Measurements from ENCODE around the gene ELOVL7. TPM values are rescaled to one million over a fixed set of nuclear protein-coding genes. Genes with fewer than 3 reads are reported as not detected.

Gene ELOVL7
- polyA plus RNA-seq, 1 experiment = 0.11 TPM

GRCh38 chr5:60887746-60888145 is 43.7 kb upstream of the ELOVL7 start:
- DNase-seq (ENCODE audit: low read depth, low spot score) = no peak
- Histone ChIP-seq H3K4me3 (ENCODE audit: low read depth, low read length) (no peak overlapping the region), H3K27me3 (ENCODE audit: control insufficient read depth, insufficient read depth, low read length) (no peaks in the 10 kb centered on the region), H3K27ac (ENCODE audit: low read depth, low read length) (no peak overlapping the region), H3K9me3 (ENCODE audit: control insufficient read depth, insufficient read depth, low read length) (no peaks in the 10 kb centered on the region)
- no peak for TF ChIP-seq CTCF (IDR thresholded peaks at IDR 0.05; ENCODE audit: low read depth, low read length)
- CTCF ChIA-PET = interaction anchor here (0.6 to 1.2 kb wide), 2 partner anchors 208 to 219 kb away, joined by 3 read pairs; no protein-coding TSS in a partner anchor
- POLR2A ChIA-PET = no interaction called here

GRCh38 chr5:60887096-60887495 is 43.0 kb upstream of the ELOVL7 start:
- no peak overlapping the region for H3K4me3 ChIP-seq (ENCODE audit: low read depth, low read length)
- H3K27me3 ChIP-seq (ENCODE audit: control insufficient read depth, insufficient read depth, low read length) = no peaks in the 10 kb centered on the region
- no peak for TF ChIP-seq CTCF (IDR thresholded peaks at IDR 0.05; ENCODE audit: low read depth, low read length)
- H3K9me3 ChIP-seq (ENCODE audit: control insufficient read depth, insufficient read depth, low read length) = no peaks in the 10 kb centered on the region
- ChIA-PET POLR2A (no interaction called here), CTCF (interaction anchor here (0.6 to 1.2 kb wide), 2 partner anchors 31 to 218 kb away, joined by 3 read pairs; no protein-coding TSS in a partner anchor)
- DNase-seq (ENCODE audit: low read depth, low spot score) = no peak
- H3K27ac ChIP-seq (ENCODE audit: low read depth, low read length) = no peak overlapping the region

GRCh38 chr5:60886158-60886557 is 42.1 kb upstream of the ELOVL7 start:
- Histone ChIP-seq H3K4me3 (ENCODE audit: low read depth, low read length) (no peak overlapping the region), H3K27me3 (ENCODE audit: control insufficient read depth, insufficient read depth, low read length) (no peaks in the 10 kb centered on the region), H3K27ac (ENCODE audit: low read depth, low read length) (no peak overlapping the region), H3K9me3 (ENCODE audit: control insufficient read depth, insufficient read depth, low read length) (peaks cover 3% of the 10 kb centered on the region)
- POLR2A ChIA-PET = no interaction called here
- CTCF ChIA-PET = no interaction called here
- TF ChIP-seq CTCF (IDR thresholded peaks at IDR 0.05; ENCODE audit: low read depth, low read length) = no peak
- DNase-seq (ENCODE audit: low read depth, low spot score) = no peak

- H3K4me3 ChIP-seq (ENCODE audit: low read depth, low read length) = no peak overlapping the region
- DNase-seq (ENCODE audit: low read depth, low spot score) = no peak
- ChIA-PET CTCF (no interaction called here), POLR2A (no interaction called here)
- H3K9me3 ChIP-seq (ENCODE audit: control insufficient read depth, insufficient read depth, low read length) = peaks cover 6% of the 10 kb centered on the region
- peak; percentile 30 for TF ChIP-seq CTCF (IDR thresholded peaks at IDR 0.05; ENCODE audit: low read depth, low read length)
- H3K27ac ChIP-seq (ENCODE audit: low read depth, low read length) = no peak overlapping the region
- H3K27me3 ChIP-seq (ENCODE audit: control insufficient read depth, insufficient read depth, low read length) = no peaks in the 10 kb centered on the region
These were observed 39.2 kb upstream of the ELOVL7 start for GRCh38 chr5:60883229-60883628.

GRCh38 chr5:60872892-60873291 is 28.8 kb upstream of the ELOVL7 start:
- DNase-seq (ENCODE audit: low read depth, low spot score) = no peak
- Histone ChIP-seq H3K4me3 (ENCODE audit: low read depth, low read length) (no peak overlapping the region), H3K27me3 (ENCODE audit: control insufficient read depth, insufficient read depth, low read length) (no peaks in the 10 kb centered on the region), H3K9me3 (ENCODE audit: control insufficient read depth, insufficient read depth, low read length) (no peaks in the 10 kb centered on the region), H3K27ac (ENCODE audit: low read depth, low read length) (no peak overlapping the region)
- ChIA-PET CTCF (no interaction called here), POLR2A (no interaction called here)
- no peak for TF ChIP-seq CTCF (IDR thresholded peaks at IDR 0.05; ENCODE audit: low read depth, low read length)

Measured in AG04450 (cell line).